ENCODE results near the gene ASCL3.

GRCh38 chr11:8973121-8973520 lies 30.3 kb upstream of the ASCL3 start:
- TF ChIP-seq CTCF (optimal IDR thresholded peaks at IDR 0.05 in 1 of 3, IDR thresholded peaks at IDR 0.05 in 1 of 3, conservative IDR thresholded peaks at IDR 0.05 in 1 of 3; ENCODE audit: extremely low read depth in 1 of 3, insufficient read depth in 2 of 3, low read length in 3 of 3) (no peak), EZH2 (IDR thresholded peaks at IDR 0.05; ENCODE audit: low read length) (no peak)

All from keratinocyte (primary cell).